Loucy (cell line): Measurements from ENCODE around the gene MYO5B.

Source experiments
- CTCF ChIP-seq: fragments of 200-600 bp; sonication (generic); conservative IDR thresholded peaks from 2 replicates; pipeline ENCODE4 v1.5.1; 2014; ENCODE audit warnings: mild to moderate bottlenecking, antibody characterized with exemption, low read length
- EZH2phosphoT487 ChIP-seq: fragments of 200-600 bp; IDR thresholded peaks from 2 replicates; pipeline ENCODE4 v1.6.1; 2018; ENCODE audit warnings: antibody characterized with exemption, mild to moderate bottlenecking, moderate library complexity, borderline replicate concordance

DNA sequence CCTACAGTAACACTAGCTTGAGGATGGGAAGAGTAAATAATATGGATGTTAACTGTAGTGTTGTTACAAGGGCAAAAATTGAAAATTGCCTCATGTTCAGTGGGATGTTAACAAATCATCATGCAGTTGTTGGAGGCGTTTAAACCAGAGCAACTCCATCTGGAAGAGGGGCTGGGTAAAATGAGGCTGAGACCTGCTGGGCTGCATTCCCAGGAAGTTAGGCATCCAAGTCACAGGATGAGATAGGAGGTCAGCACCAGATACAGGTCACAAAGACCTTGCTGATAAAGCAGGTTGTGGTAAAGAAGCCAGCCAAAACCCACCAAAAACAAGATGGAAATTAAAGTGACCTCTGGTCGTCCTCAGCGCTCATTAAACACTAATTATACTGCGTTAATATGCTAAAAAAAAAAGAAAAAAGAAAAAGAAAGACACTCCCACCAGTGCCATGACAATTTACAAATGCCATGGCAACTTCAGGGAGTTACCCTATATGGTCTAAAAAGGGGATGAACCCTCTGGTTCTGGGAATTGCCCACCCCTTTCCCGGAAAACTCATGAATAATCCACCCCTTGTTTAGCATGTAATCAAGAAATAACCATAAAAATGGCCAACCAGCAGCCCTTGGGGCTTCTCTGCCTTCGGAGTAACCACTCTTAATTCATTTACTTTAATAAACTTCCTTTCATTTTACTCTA lies 101.4 kb downstream of the MYO5B start:
- TF ChIP-seq EZH2phosphoT487: no peak
- TF ChIP-seq CTCF: no peak
